ENCODE measurements around the gene HEG1. TPM values are rescaled to one million over a fixed set of nuclear protein-coding genes. Genes with fewer than 3 reads are reported as not detected.
A peak's percentile ranks its signal among the peaks of the same experiment; 100 is the strongest.

Gene HEG1
- total RNA-seq, 1 experiment from 2014 or later, result 34.3 TPM

GRCh38 chr3:124972457-124972856, 83.3 kb downstream of the HEG1 start:
- peaks cover 12% of the 10 kb centered on the region for H3K36me3 ChIP-seq (ENCODE audit: insufficient read depth, low read length, poor library complexity, severe bottlenecking)
- no peaks in the 10 kb centered on the region for H3K27me3 ChIP-seq (replicated peaks; ENCODE audit: insufficient read depth, low read depth, low read length, poor library complexity)
- no TSS peak for BruUV-seq (replicated peaks)
- ChIA-PET POLR2A (ENCODE audit: low non-redundant PET) (no interaction called here), CTCF (no interaction called here)
- no peak overlapping the region for H3K27ac ChIP-seq (ENCODE audit: low read depth, low read length, poor library complexity, severe bottlenecking)
- H3K4me3 ChIP-seq (ENCODE audit: low read depth, low read length, poor library complexity, severe bottlenecking), result no peak overlapping the region
- no peaks in the 10 kb centered on the region for H3K4me1 ChIP-seq (ENCODE audit: insufficient read depth, low read length, poor library complexity, severe bottlenecking)
- no peak for DNase-seq (ENCODE audit: low spot score)
- intact Hi-C loops (cut with micrococcal nuclease; ENCODE audit: unreplicated experiment), result no loop called here
- no peaks in the 10 kb centered on the region for H3K9me3 ChIP-seq (ENCODE audit: low read depth, low read length, poor library complexity, severe bottlenecking)
- TF ChIP-seq EZH2 (IDR thresholded peaks at IDR 0.05; ENCODE audit: borderline replicate concordance, low read depth, low read length, poor library complexity, severe bottlenecking), result no peak

- no peak overlapping the region for H3K4me3 ChIP-seq (ENCODE audit: low read depth, low read length, poor library complexity, severe bottlenecking)
- CTCF ChIA-PET, result no interaction called here
- H3K27ac ChIP-seq (ENCODE audit: low read depth, low read length, poor library complexity, severe bottlenecking), result no peak overlapping the region
- intact Hi-C loops (cut with micrococcal nuclease; ENCODE audit: unreplicated experiment), result no loop called here
- POLR2A ChIA-PET (ENCODE audit: low non-redundant PET), result no interaction called here
- no peaks in the 10 kb centered on the region for H3K27me3 ChIP-seq (replicated peaks; ENCODE audit: insufficient read depth, low read depth, low read length, poor library complexity)
- peaks cover 12% of the 10 kb centered on the region for H3K36me3 ChIP-seq (ENCODE audit: insufficient read depth, low read length, poor library complexity, severe bottlenecking)
- H3K4me1 ChIP-seq (ENCODE audit: insufficient read depth, low read length, poor library complexity, severe bottlenecking), result no peaks in the 10 kb centered on the region
- no TSS peak for BruUV-seq (replicated peaks)
- TF ChIP-seq EZH2 (IDR thresholded peaks at IDR 0.05; ENCODE audit: borderline replicate concordance, low read depth, low read length, poor library complexity, severe bottlenecking), result no peak
- TF ChIP-seq CTCF (conservative IDR thresholded peaks at IDR 0.05; ENCODE audit: low read depth, low read length), result no peak
- no peak for DNase-seq (ENCODE audit: low spot score)
- no peaks in the 10 kb centered on the region for H3K9me3 ChIP-seq (ENCODE audit: low read depth, low read length, poor library complexity, severe bottlenecking)
These were observed 85.7 kb downstream of the HEG1 start for GRCh38 chr3:124969963-124970722.

- no peak for TF ChIP-seq EZH2 (IDR thresholded peaks at IDR 0.05; ENCODE audit: borderline replicate concordance, low read depth, low read length, poor library complexity, severe bottlenecking)
- TF ChIP-seq CTCF (conservative IDR thresholded peaks at IDR 0.05; ENCODE audit: low read depth, low read length), result no peak
- no peaks in the 10 kb centered on the region for H3K4me1 ChIP-seq (ENCODE audit: insufficient read depth, low read length, poor library complexity, severe bottlenecking)
- intact Hi-C loops (cut with micrococcal nuclease; ENCODE audit: unreplicated experiment), result no loop called here
- peaks cover 12% of the 10 kb centered on the region for H3K36me3 ChIP-seq (ENCODE audit: insufficient read depth, low read length, poor library complexity, severe bottlenecking)
- POLR2A ChIA-PET (ENCODE audit: low non-redundant PET), result no interaction called here
- H3K27ac ChIP-seq (ENCODE audit: low read depth, low read length, poor library complexity, severe bottlenecking), result no peak overlapping the region
- TSS peak; percentile 15 for BruUV-seq (replicated peaks)
- no peaks in the 10 kb centered on the region for H3K27me3 ChIP-seq (replicated peaks; ENCODE audit: insufficient read depth, low read depth, low read length, poor library complexity)
- no peak overlapping the region for H3K4me3 ChIP-seq (ENCODE audit: low read depth, low read length, poor library complexity, severe bottlenecking)
- no peaks in the 10 kb centered on the region for H3K9me3 ChIP-seq (ENCODE audit: low read depth, low read length, poor library complexity, severe bottlenecking)
- CTCF ChIA-PET, result no interaction called here
- no peak for DNase-seq (ENCODE audit: low spot score)
These were observed 86.6 kb downstream of the HEG1 start for GRCh38 chr3:124969190-124969589.

- Histone ChIP-seq H3K9me3 (ENCODE audit: low read depth, low read length, poor library complexity, severe bottlenecking) (no peaks in the 10 kb centered on the region), H3K27me3 (replicated peaks; ENCODE audit: insufficient read depth, low read depth, low read length, poor library complexity) (no peaks in the 10 kb centered on the region), H3K4me3 (ENCODE audit: low read depth, low read length, poor library complexity, severe bottlenecking) (no peak overlapping the region), H3K27ac (ENCODE audit: low read depth, low read length, poor library complexity, severe bottlenecking) (no peak overlapping the region), H3K4me1 (ENCODE audit: insufficient read depth, low read length, poor library complexity, severe bottlenecking) (no peaks in the 10 kb centered on the region), H3K36me3 (ENCODE audit: insufficient read depth, low read length, poor library complexity, severe bottlenecking) (peaks cover 12% of the 10 kb centered on the region)
- ChIA-PET POLR2A (ENCODE audit: low non-redundant PET) (no interaction called here), CTCF (no interaction called here)
- TF ChIP-seq EZH2 (IDR thresholded peaks at IDR 0.05; ENCODE audit: borderline replicate concordance, low read depth, low read length, poor library complexity, severe bottlenecking) (no peak), CTCF (conservative IDR thresholded peaks at IDR 0.05; ENCODE audit: low read depth, low read length) (no peak)
- no peak for DNase-seq (ENCODE audit: low spot score)
- intact Hi-C loops (cut with micrococcal nuclease; ENCODE audit: unreplicated experiment), result no loop called here
- no TSS peak for BruUV-seq (replicated peaks)
These were observed 87.8 kb downstream of the HEG1 start for GRCh38 chr3:124967964-124968363.

Data from A673 (cell line).